HEK293 (cell line): ENCODE data around the gene TCIRG1.

Source experiments
- CTCF ChIA-PET: fragments of 350-600 bp; formaldehyde crosslinking; extraction: SDS; loops from one replicate; lab custom pipeline; 2021; ENCODE audit warnings: antibody characterized with exemption; lab: Yijun Ruan, JAX
- POLR2A ChIA-PET: fragments of 300-600 bp; formaldehyde crosslinking; extraction: SDS; loops from one replicate; lab custom pipeline; 2020; ENCODE audit warnings: antibody characterized with exemption, inconsistent platforms; lab: Yijun Ruan, JAX
- H3K27ac ChIP-seq: fragments of 200-500 bp; sonication (Bioruptor generic); 2 replicates; pipeline ENCODE4 v1.5.1; 2014; ENCODE audit warnings: low read depth, low read length, control low read depth, inconsistent platforms; ENCODE audit errors: extremely low read depth
- H3K36me3 ChIP-seq, 2 experiments: fragments of 200-500 bp in 1 of 2; sonication (Bioruptor generic) in 1 of 2; 1 replicate in 1 of 2; 2 replicates in 1 of 2; pipeline ENCODE4 v1.5.1; 2014 to 2017; ENCODE audit warnings: inconsistent platforms in 2 of 2, low read length in 2 of 2; ENCODE audit not compliant: control insufficient read depth in 2 of 2, insufficient read depth in 1 of 2
- H3K4me1 ChIP-seq: fragments of 200-500 bp; sonication (Bioruptor generic); 2 replicates; pipeline ENCODE4 v1.5.1; 2014; ENCODE audit warnings: mild to moderate bottlenecking, low read length, inconsistent platforms; ENCODE audit not compliant: control insufficient read depth, insufficient read depth
- H3K4me3 ChIP-seq: 2 replicates; pipeline ENCODE4 v1.5.1; 2011; ENCODE audit warnings: low read depth, mild to moderate bottlenecking, control low read depth, low read length, moderate library complexity
- H3K9me3 ChIP-seq: fragments of 200-500 bp; sonication (Bioruptor generic); 2 replicates; pipeline ENCODE4 v1.5.1; 2014; ENCODE audit warnings: low read depth, low read length, inconsistent platforms; ENCODE audit not compliant: control insufficient read depth, insufficient read depth
- BCL11A ChIP-seq: fragments of 450-650 bp; formaldehyde crosslinking; IDR thresholded peaks from 2 replicates; pipeline ENCODE4 v1.5.1; 2016; ENCODE audit warnings: low read depth, missing biosample characterization, missing genetic modification characterization
- BCL11B ChIP-seq: fragments of 450-650 bp; formaldehyde crosslinking; IDR thresholded peaks from 2 replicates; pipeline ENCODE4 v1.5.1; 2016; ENCODE audit warnings: low read depth, missing biosample characterization, missing genetic modification characterization
- EGR2 ChIP-seq: fragments of 450-650 bp; formaldehyde crosslinking; IDR thresholded peaks from 2 replicates; pipeline ENCODE4 v1.5.1; 2016; ENCODE audit warnings: low read depth, missing biosample characterization, missing genetic modification characterization
- GLI2 ChIP-seq: fragments of 450-650 bp; formaldehyde crosslinking; IDR thresholded peaks from 2 replicates; pipeline ENCODE4; 2017; ENCODE audit warnings: missing biosample characterization, missing genetic modification characterization, low read depth, borderline replicate concordance
- KLF1 ChIP-seq: fragments of 450-650 bp; formaldehyde crosslinking; IDR thresholded peaks from 2 replicates; pipeline ENCODE4 v1.5.1; 2016; ENCODE audit warnings: missing biosample characterization, missing genetic modification characterization
- SALL2 ChIP-seq: fragments of 450-650 bp; formaldehyde crosslinking; IDR thresholded peaks from 2 replicates; pipeline ENCODE4 v1.5.0; 2017; ENCODE audit warnings: missing biosample characterization, mild to moderate bottlenecking, missing genetic modification characterization, borderline replicate concordance
- SP2 ChIP-seq: fragments of 450-650 bp; formaldehyde crosslinking; IDR thresholded peaks from 2 replicates; pipeline ENCODE4 v1.5.1; 2016; ENCODE audit warnings: missing biosample characterization, missing genetic modification characterization
- SP3 ChIP-seq: fragments of 450-650 bp; formaldehyde crosslinking; IDR thresholded peaks from 2 replicates; pipeline ENCODE4 v1.5.1; 2016; ENCODE audit warnings: missing biosample characterization, missing genetic modification characterization
- YY2 ChIP-seq: fragments of 450-650 bp; formaldehyde crosslinking; IDR thresholded peaks from 2 replicates; pipeline ENCODE4 v1.5.1; 2016; ENCODE audit warnings: missing biosample characterization, missing genetic modification characterization
- ZFHX2 ChIP-seq: fragments of 450-650 bp; formaldehyde crosslinking; conservative IDR thresholded peaks from 2 replicates; pipeline ENCODE4 v1.5.1; 2016; ENCODE audit warnings: missing biosample characterization, missing genetic modification characterization
- ZFP37 ChIP-seq: fragments of 450-650 bp; formaldehyde crosslinking; IDR thresholded peaks from 2 replicates; pipeline ENCODE4 v1.5.1; 2016; ENCODE audit warnings: missing biosample characterization, missing genetic modification characterization
- ZFP69B ChIP-seq: fragments of 450-650 bp; formaldehyde crosslinking; IDR thresholded peaks from 2 replicates; pipeline ENCODE4 v1.5.1; 2016; ENCODE audit warnings: missing biosample characterization, missing genetic modification characterization
- ZIC2 ChIP-seq: fragments of 450-650 bp; formaldehyde crosslinking; IDR thresholded peaks from 2 replicates; pipeline ENCODE4 v1.5.1; 2016; ENCODE audit warnings: missing biosample characterization, missing genetic modification characterization
- ZNF221 ChIP-seq: fragments of 450-650 bp; formaldehyde crosslinking; IDR thresholded peaks from 2 replicates; pipeline ENCODE4 v1.5.1; 2017; ENCODE audit warnings: missing biosample characterization, missing genetic modification characterization, borderline replicate concordance
- ZNF391 ChIP-seq: fragments of 450-650 bp; formaldehyde crosslinking; IDR thresholded peaks from 2 replicates; pipeline ENCODE4 v1.5.1; 2016; ENCODE audit warnings: low read depth, missing biosample characterization, missing genetic modification characterization, borderline replicate concordance
- ZNF549 ChIP-seq: fragments of 450-650 bp; IDR thresholded peaks from 2 replicates; pipeline ENCODE4 v1.5.1; 2018; ENCODE audit warnings: missing biosample characterization, missing genetic modification characterization, mild to moderate bottlenecking, inconsistent platforms, moderate library complexity
- ZNF600 ChIP-seq: fragments of 450-650 bp; formaldehyde crosslinking; IDR thresholded peaks from 2 replicates; pipeline ENCODE4 v1.5.1; 2016; ENCODE audit warnings: missing biosample characterization, missing genetic modification characterization
- ZNF664 ChIP-seq: fragments of 450-650 bp; formaldehyde crosslinking; IDR thresholded peaks from 2 replicates; pipeline ENCODE4 v1.5.1; 2016; ENCODE audit warnings: missing biosample characterization, missing genetic modification characterization
- ZNF837 ChIP-seq: fragments of 450-650 bp; formaldehyde crosslinking; IDR thresholded peaks from 2 replicates; pipeline ENCODE4 v1.5.1; 2016; ENCODE audit warnings: missing biosample characterization, missing genetic modification characterization
- ZSCAN30 ChIP-seq: fragments of 450-650 bp; IDR thresholded peaks from 2 replicates; pipeline ENCODE4 v1.5.1; 2018; ENCODE audit warnings: missing biosample characterization, mild to moderate bottlenecking, missing genetic modification characterization, moderate library complexity
- TF ChIP-seq, protein P1 (sequence below): fragments of 450-650 bp; formaldehyde crosslinking; IDR thresholded peaks from 2 replicates; pipeline ENCODE4 v1.5.1; 2016; ENCODE audit warnings: missing biosample characterization, missing genetic modification characterization
- TF ChIP-seq, protein P2 (sequence below): fragments of 450-650 bp; formaldehyde crosslinking; IDR thresholded peaks from 2 replicates; pipeline ENCODE4 v1.5.1; 2016; ENCODE audit warnings: missing biosample characterization, missing genetic modification characterization
- TF ChIP-seq, protein P3 (sequence below): fragments of 450-650 bp; formaldehyde crosslinking; IDR thresholded peaks from 2 replicates; pipeline ENCODE4 v1.5.1; 2016; ENCODE audit warnings: missing biosample characterization, missing genetic modification characterization
- TF ChIP-seq, protein P4 (sequence below): fragments of 450-650 bp; IDR thresholded peaks from 2 replicates; pipeline ENCODE4 v1.5.1; 2018; ENCODE audit warnings: missing biosample characterization, missing genetic modification characterization

The TCIRG1 gene

DNA sequence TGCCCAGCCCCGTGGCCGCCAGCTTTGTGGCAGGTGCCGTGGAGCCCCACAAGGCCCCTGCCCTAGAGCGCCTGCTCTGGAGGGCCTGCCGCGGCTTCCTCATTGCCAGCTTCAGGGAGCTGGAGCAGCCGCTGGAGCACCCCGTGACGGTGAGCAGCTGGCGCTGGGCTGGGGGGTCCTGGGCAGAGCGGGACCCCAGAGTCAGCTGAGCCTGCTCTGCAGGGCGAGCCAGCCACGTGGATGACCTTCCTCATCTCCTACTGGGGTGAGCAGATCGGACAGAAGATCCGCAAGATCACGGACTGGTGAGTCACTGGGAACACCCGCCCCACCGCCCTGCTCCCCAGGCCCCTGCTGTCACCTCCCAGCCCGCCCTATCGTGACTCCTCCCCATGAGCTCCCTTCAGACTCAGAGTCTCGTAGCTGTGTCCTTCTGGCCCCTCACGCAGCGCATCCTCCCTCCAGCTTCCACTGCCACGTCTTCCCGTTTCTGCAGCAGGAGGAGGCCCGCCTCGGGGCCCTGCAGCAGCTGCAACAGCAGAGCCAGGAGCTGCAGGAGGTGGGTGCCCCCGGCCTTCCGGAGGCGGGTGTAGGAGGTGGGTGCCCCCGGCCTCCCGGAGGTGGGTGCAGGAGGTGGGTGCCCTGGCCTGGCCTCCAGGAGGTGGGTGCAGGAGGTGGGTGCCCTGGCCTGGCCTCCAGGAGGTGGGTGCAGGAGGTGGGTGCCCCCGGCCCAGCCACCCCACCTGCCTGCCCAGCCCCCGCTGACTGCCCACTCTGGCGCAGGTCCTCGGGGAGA, 4.7 kb downstream of the TCIRG1 start (continued):
- TF ChIP-seq, protein P1, sequence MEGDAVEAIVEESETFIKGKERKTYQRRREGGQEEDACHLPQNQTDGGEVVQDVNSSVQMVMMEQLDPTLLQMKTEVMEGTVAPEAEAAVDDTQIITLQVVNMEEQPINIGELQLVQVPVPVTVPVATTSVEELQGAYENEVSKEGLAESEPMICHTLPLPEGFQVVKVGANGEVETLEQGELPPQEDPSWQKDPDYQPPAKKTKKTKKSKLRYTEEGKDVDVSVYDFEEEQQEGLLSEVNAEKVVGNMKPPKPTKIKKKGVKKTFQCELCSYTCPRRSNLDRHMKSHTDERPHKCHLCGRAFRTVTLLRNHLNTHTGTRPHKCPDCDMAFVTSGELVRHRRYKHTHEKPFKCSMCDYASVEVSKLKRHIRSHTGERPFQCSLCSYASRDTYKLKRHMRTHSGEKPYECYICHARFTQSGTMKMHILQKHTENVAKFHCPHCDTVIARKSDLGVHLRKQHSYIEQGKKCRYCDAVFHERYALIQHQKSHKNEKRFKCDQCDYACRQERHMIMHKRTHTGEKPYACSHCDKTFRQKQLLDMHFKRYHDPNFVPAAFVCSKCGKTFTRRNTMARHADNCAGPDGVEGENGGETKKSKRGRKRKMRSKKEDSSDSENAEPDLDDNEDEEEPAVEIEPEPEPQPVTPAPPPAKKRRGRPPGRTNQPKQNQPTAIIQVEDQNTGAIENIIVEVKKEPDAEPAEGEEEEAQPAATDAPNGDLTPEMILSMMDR (tag by site-specific recombination) = no peak
- TF ChIP-seq EGR2 (tag by site-specific recombination) = peak; percentile 92
- 0 out of 2 replicates have a peak, but pooled peaks have one; percentile 21 for TF ChIP-seq ZNF600
- TF ChIP-seq ZNF664 (tag by site-specific recombination) = no peak
- peak; percentile 81 for TF ChIP-seq ZFHX2 (tag by site-specific recombination)
- TF ChIP-seq, protein P2, sequence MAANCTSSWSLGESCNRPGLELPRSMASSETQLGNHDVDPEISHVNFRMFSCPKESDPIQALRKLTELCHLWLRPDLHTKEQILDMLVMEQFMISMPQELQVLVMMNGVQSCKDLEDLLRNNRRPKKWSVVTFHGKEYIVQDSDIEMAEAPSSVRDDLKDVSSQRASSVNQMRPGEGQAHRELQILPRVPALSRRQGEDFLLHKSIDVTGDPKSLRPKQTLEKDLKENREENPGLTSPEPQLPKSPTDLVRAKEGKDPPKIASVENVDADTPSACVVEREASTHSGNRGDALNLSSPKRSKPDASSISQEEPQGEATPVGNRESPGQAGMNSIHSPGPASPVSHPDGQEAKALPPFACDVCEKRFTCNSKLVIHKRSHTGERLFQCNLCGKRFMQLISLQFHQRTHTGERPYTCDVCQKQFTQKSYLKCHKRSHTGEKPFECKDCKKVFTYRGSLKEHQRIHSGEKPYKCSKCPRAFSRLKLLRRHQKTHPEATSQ (tag by site-specific recombination) = no peak

DNA sequence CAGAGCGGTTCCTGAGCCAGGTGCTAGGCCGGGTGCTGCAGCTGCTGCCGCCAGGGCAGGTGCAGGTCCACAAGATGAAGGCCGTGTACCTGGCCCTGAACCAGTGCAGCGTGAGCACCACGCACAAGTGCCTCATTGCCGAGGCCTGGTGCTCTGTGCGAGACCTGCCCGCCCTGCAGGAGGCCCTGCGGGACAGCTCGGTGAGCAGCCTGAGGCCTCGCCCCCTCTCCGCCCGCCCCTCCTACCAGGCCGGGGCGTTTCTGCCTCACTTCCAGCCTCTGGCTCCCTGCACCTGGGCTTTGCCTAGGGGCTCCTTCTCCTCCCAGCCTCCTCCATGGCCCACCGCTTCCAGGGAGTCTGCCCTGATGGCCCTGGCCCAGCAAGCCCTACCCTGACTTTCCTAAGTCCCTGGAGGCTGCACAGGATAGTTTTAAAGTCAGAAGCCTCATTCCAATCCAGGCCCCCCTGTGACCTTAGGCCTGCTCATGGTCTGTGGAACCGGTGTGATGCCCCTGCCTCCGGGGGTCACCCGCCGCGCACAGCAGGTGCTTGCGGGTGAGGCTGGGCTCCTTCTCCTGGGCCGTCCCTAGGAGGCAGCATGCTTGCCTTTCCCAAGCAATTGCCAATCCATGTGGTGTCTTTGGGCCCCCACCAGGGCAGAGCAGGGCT, 5.5 kb downstream of the TCIRG1 start:
- Histone ChIP-seq H3K36me3 (peaks cover 0 to 11% of the 10 kb centered on the region in 2 experiments; a peak in 1 of 3 replicates), H3K4me3 (no peak overlapping the region), H3K4me1 (no peaks in the 10 kb centered on the region), H3K9me3 (no peaks in the 10 kb centered on the region), H3K27ac (no peak overlapping the region)
- ChIA-PET CTCF (no interaction called here), POLR2A (interaction anchor here (0.6 to 1.4 kb wide), 2 partner anchors 8 to 15 kb away, joined by 3 to 5 read pairs; no protein-coding TSS in a partner anchor)
- TF ChIP-seq SP2 (tag by site-specific recombination) (peak; percentile 4; the same call in 1 of the 2 replicates), ZFHX2 (tag by site-specific recombination) (peak; percentile 51; the same call in 1 of the 2 replicates), KLF1 (tag by site-specific recombination) (peak; percentile 81), ZFP69B (no peak), EGR2 (tag by site-specific recombination) (peak; percentile 5; the same call in 1 of the 2 replicates), ZNF221 (no peak), BCL11B (no peak), ZSCAN30 (tag by site-specific recombination) (no peak), ZIC2 (tag by site-specific recombination) (peak; percentile 53; the same call in 1 of the 2 replicates), BCL11A (no peak), ZFP37 (tag by site-specific recombination) (no peak), SALL2 (tag by site-specific recombination) (no peak), GLI2 (tag by site-specific recombination) (no peak), ZNF600 (no peak), ZNF837 (tag by site-specific recombination) (no peak), ZNF391 (tag by site-specific recombination) (no peak), SP3 (tag by site-specific recombination) (no peak), ZNF549 (tag by site-specific recombination) (no peak), YY2 (no peak)
- TF ChIP-seq, protein P3, sequence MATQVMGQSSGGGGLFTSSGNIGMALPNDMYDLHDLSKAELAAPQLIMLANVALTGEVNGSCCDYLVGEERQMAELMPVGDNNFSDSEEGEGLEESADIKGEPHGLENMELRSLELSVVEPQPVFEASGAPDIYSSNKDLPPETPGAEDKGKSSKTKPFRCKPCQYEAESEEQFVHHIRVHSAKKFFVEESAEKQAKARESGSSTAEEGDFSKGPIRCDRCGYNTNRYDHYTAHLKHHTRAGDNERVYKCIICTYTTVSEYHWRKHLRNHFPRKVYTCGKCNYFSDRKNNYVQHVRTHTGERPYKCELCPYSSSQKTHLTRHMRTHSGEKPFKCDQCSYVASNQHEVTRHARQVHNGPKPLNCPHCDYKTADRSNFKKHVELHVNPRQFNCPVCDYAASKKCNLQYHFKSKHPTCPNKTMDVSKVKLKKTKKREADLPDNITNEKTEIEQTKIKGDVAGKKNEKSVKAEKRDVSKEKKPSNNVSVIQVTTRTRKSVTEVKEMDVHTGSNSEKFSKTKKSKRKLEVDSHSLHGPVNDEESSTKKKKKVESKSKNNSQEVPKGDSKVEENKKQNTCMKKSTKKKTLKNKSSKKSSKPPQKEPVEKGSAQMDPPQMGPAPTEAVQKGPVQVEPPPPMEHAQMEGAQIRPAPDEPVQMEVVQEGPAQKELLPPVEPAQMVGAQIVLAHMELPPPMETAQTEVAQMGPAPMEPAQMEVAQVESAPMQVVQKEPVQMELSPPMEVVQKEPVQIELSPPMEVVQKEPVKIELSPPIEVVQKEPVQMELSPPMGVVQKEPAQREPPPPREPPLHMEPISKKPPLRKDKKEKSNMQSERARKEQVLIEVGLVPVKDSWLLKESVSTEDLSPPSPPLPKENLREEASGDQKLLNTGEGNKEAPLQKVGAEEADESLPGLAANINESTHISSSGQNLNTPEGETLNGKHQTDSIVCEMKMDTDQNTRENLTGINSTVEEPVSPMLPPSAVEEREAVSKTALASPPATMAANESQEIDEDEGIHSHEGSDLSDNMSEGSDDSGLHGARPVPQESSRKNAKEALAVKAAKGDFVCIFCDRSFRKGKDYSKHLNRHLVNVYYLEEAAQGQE (tag by site-specific recombination) = no peak
- TF ChIP-seq, protein P4, sequence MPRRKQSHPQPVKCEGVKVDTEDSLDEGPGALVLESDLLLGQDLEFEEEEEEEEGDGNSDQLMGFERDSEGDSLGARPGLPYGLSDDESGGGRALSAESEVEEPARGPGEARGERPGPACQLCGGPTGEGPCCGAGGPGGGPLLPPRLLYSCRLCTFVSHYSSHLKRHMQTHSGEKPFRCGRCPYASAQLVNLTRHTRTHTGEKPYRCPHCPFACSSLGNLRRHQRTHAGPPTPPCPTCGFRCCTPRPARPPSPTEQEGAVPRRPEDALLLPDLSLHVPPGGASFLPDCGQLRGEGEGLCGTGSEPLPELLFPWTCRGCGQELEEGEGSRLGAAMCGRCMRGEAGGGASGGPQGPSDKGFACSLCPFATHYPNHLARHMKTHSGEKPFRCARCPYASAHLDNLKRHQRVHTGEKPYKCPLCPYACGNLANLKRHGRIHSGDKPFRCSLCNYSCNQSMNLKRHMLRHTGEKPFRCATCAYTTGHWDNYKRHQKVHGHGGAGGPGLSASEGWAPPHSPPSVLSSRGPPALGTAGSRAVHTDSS = no peak
- TF ChIP-seq, protein P2 (tag by site-specific recombination) = no peak
